Astrocyte of the cerebellum (primary cell): ENCODE measurements around the gene NMNAT1.

Experiments
- DNase-seq: peaks from one replicate; pipeline ENCODE4 v3.0.0-alpha.2; 2011; ENCODE audit warnings: low read depth
- H3K4me3 ChIP-seq: 2 replicates; pipeline ENCODE4 v1.5.1; 2011; ENCODE audit warnings: mild to moderate bottlenecking, low read depth, low read length, moderate library complexity
- in situ Hi-C: cut with HindIII; loops from 2 replicates; pipeline ENCODE4 v1.10.0; 2017; ENCODE audit warnings: low sequenced_read_pairs
- TF ChIP-seq, protein P1 (sequence below): IDR thresholded peaks from 2 replicates; pipeline ENCODE4 v1.5.1; 2012; ENCODE audit warnings: low read length, low read depth, moderate library complexity, mild to moderate bottlenecking; ENCODE audit errors: missing control alignments

The NMNAT1 gene

DNA sequence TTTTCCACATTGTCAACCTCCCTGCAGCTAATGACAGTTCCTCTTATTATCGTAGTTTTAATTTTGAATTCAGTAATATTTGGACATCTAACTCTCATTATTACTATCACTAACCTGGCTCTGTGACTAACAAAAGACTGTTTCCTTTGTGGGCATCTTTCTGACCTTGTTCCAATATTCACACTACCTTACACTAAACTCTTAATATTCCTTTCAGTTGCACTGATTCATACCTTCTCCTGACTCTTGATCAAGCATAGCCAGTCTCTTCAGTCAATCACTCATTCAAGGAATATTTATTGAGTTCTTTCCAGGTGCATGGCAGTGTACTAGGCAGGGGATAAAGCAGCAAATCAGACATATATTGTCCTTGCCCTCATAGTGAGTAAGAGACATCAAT is 25.4 kb upstream of the NMNAT1 start:
- no peak overlapping the region for H3K4me3 ChIP-seq
- TF ChIP-seq, protein P1, sequence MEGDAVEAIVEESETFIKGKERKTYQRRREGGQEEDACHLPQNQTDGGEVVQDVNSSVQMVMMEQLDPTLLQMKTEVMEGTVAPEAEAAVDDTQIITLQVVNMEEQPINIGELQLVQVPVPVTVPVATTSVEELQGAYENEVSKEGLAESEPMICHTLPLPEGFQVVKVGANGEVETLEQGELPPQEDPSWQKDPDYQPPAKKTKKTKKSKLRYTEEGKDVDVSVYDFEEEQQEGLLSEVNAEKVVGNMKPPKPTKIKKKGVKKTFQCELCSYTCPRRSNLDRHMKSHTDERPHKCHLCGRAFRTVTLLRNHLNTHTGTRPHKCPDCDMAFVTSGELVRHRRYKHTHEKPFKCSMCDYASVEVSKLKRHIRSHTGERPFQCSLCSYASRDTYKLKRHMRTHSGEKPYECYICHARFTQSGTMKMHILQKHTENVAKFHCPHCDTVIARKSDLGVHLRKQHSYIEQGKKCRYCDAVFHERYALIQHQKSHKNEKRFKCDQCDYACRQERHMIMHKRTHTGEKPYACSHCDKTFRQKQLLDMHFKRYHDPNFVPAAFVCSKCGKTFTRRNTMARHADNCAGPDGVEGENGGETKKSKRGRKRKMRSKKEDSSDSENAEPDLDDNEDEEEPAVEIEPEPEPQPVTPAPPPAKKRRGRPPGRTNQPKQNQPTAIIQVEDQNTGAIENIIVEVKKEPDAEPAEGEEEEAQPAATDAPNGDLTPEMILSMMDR = no peak
- in situ Hi-C loops = no loop called here
- no peak for DNase-seq

DNA sequence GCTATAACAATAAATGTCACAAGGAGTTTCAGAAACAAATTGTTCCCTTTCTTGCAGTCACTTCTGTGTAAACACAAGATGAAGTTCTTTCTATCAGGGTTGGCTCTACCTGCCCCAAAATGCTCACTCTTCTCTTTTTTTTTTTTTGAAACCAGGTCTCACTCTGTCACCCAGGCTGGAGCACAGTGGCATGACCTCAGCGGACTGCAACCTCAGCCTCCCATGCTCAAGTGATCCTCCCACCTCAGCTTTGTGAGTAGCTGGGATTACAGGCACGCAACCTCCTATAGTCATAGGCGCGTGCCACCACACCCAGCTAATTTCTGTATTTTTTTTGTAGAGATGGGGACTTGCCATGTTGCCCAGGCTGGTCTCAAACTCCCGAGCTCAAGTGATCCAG is 22.7 kb upstream of the NMNAT1 start:
- in situ Hi-C loops = no loop called here
- no peak for DNase-seq
- TF ChIP-seq, protein P1 = no peak

DNA sequence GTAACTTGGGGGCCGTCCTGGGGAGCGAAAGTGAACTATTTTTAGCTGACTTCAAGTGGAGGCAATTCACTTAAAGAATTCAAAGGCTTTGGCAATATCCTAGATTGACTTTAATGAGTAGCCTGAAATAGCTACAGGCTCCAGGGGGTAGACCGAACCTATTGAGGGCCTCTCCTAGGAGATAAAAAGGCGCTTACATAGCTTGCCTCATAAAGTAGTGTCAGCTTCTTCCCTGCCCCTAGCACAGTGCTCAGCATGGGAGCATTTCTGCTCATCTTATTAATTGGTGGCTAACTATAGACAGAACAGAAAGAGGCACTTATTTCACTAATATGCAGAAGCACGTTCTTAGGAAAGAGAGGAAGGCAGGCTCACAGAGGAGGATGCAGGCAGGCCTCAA is 20.9 kb upstream of the NMNAT1 start:
- in situ Hi-C loops = no loop called here
- TF ChIP-seq, protein P1 = no peak
- no peak overlapping the region for H3K4me3 ChIP-seq
- no peak for DNase-seq

More for the DNA sequence above, 22.7 kb upstream of the NMNAT1 start:
- H3K4me3 ChIP-seq = no peak overlapping the region

DNA sequence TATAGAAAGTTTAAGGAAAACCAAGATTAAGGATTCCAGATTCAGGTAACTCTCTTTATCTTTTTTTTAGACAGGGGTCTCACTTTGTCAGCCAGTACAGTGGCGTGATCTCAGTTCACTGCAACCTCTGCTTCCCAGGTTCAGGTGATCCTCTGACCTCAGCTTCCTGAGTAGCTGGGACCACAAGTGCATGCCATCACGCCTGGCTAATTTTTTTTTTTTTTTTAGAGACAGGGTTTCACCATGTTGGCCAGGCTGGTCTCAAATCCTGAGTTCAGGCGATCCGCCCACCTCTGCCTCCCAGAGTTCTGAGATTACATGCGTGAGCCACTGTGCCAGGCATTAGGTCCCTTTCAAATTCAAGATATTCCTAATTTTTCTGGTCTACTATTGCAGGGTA is 16.0 kb upstream of the NMNAT1 start:
- no peak for DNase-seq
- in situ Hi-C loops = no loop called here
- H3K4me3 ChIP-seq = no peak overlapping the region
- TF ChIP-seq, protein P1 = no peak

DNA sequence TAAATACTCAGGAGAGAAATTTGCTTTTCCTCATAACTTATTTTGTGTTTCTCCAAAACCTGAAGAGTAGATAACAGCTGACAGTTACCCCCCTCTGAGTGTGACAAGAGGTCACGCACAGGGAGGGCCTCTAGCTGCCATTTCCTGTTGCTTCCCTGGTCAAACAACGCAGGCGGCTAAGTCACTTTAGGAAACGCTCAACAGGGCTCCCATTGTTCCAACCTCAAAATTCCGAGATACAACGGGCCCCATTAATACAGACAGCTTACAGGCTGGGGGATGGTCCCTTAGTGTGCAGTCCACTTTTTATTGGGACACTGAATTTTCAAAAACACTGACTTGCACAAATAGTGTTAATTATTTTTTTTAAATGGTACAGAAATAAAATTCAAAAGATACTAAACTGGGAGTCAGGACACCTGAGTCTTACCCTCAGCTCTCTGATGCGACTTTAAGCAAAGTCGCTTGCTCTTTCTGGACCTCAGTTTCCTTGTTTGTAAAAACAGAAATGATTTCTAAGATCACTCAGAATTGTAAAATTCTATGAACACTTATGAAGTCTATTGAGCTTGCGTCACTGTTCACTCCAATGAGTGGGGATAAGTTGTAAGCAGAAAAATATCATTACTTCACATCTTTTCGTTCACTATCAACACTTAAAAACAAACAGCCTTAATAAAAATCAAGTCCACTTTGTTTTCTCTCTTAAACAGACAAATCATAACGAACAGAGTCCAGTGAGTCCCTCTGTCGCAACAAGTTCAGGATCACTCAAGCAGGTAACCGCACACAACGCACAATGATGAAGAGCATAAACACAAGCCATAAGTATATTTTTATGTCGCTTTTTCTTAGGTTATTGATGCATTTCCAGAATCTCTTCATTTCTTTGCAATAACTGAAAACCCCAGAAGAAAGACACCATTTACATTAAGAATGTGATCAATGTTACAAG is 13.6 kb upstream of the NMNAT1 start:
- no peak overlapping the region for H3K4me3 ChIP-seq

DNA sequence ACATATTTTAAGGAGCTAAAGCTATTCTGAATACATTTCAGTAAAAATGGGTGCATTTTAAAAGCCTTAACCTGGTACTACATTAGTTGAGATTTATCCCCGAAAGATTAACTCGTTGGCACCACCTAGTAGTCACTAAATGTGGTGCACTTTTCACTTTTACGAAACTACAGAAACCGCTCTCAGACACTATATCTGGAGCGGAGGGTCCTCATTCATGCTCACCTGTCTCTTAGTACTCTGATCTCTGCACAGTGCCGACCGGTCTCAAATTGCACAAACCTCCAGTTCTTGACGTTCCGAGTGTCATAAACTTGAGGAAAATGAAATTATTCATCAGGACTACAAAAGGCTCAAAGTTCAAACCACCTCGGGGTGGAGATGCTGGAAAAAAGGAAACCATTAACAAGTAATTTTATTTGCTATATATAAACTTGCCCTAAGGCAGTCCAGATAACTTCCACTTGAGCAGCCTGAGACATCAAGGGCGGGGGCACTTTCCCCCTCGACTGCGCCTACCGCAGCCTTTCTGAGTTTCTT is 806 bp upstream of the NMNAT1 start:
- DNase-seq = peak; percentile 46
- TF ChIP-seq, protein P1 = peak; percentile 63
- in situ Hi-C loops = no loop called here

More for the DNA sequence above, 13.6 kb upstream of the NMNAT1 start:
- DNase-seq = no peak
- TF ChIP-seq, protein P1 = no peak
- in situ Hi-C loops = no loop called here

More for the DNA sequence above, 806 bp upstream of the NMNAT1 start:
- peak overlapping the region; percentile 67 for H3K4me3 ChIP-seq
